ENCODE measurements around the gene STAT6.
"Not testable (repeated sequence)": the region's sequence is repeated elsewhere in the genome, so short reads cannot be mapped to it uniquely, and the experiment has no call there.

STAT6 gene

GRCh38 chr12:57126561-57126960, 15.4 kb upstream of the STAT6 start:
- no peak for DNase-seq (ENCODE audit: low spot score)

GRCh38 chr12:57126061-57126460, 14.9 kb upstream of the STAT6 start:
- no peak for DNase-seq (ENCODE audit: low spot score)

- peak; percentile 82 for DNase-seq (ENCODE audit: low spot score)
Observed at GRCh38 chr12:57124261-57124877, 13.2 kb upstream of the STAT6 start.

GRCh38 chr12:57123813-57124212, 12.7 kb upstream of the STAT6 start:
- DNase-seq (ENCODE audit: low spot score), result no peak

- DNase-seq (ENCODE audit: low spot score), result not testable (repeated sequence)
Observed at GRCh38 chr12:57120718-57121117, 9.6 kb upstream of the STAT6 start.

- DNase-seq (ENCODE audit: low spot score), result no peak
Observed at GRCh38 chr12:57119294-57120085, 8.3 kb upstream of the STAT6 start.

GRCh38 chr12:57118711-57119271, 7.6 kb upstream of the STAT6 start:
- DNase-seq (ENCODE audit: low spot score), result peak; percentile 75

- no peak for DNase-seq (ENCODE audit: low spot score)
Observed at GRCh38 chr12:57116580-57117281, 5.6 kb upstream of the STAT6 start.

- DNase-seq (ENCODE audit: low spot score), result no peak
Observed at GRCh38 chr12:57112492-57113294, 1.5 kb upstream of the STAT6 start.

GRCh38 chr12:57110104-57111030, 795 bp downstream of the STAT6 start:
- peak; percentile 60 for DNase-seq (ENCODE audit: low spot score)

- no peak for DNase-seq (ENCODE audit: low spot score)
Observed at GRCh38 chr12:57109207-57110103, 1.7 kb downstream of the STAT6 start.

GRCh38 chr12:57107456-57108155, 3.6 kb downstream of the STAT6 start:
- DNase-seq (ENCODE audit: low spot score), result no peak

GRCh38 chr12:57106021-57106708, 5.0 kb downstream of the STAT6 start:
- DNase-seq (ENCODE audit: low spot score), result no peak

- DNase-seq (ENCODE audit: low spot score), result no peak
Observed at GRCh38 chr12:57105011-57105753, 6.0 kb downstream of the STAT6 start.

- DNase-seq (ENCODE audit: low spot score), result no peak
Observed at GRCh38 chr12:57104292-57104910, 6.8 kb downstream of the STAT6 start.

GRCh38 chr12:57103856-57104255, 7.3 kb downstream of the STAT6 start:
- no peak for DNase-seq (ENCODE audit: low spot score)

Data from RKO (cell line).